H4 (cell line): Measurements from ENCODE around the gene MCTP1. TPM values are rescaled to one million over a fixed set of nuclear protein-coding genes. Genes with fewer than 3 reads are reported as not detected.

Source experiments
- DNase-seq: peaks from one replicate; pipeline ENCODE4 v3.0.0-alpha.2; 2015; ENCODE audit warnings: low spot score
- total RNA-seq: library from RNA; depleted of rRNA; stranded (reverse); fragments of >200 nt; shearing (Covaris generic); gene quantifications from 2 replicates; pipeline ENCODE4 v1.2.3, GENCODE V29; 2014

Gene MCTP1
- total RNA-seq, 1 experiment from 2014 or later: 6.5 TPM

DNA sequence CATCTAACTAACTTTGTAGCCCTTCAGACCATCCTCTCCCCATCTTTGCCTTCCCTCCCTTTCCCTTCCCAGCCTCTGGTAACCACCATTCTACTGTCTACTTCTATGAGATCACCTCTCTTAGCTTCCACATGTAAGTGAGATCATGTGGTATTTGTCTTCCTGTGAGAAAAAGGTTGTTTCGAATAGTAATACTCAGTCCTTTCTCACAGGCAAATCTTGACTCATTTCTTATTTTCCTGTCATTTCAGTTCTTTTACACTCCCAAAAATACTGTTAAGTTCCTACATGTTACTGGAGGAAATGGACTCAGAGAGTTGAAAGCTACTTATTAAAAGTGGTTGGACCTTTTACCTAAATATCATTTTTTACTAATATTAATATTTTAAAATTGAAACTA, 584.3 kb downstream of the MCTP1 start:
- no peak for DNase-seq

DNA sequence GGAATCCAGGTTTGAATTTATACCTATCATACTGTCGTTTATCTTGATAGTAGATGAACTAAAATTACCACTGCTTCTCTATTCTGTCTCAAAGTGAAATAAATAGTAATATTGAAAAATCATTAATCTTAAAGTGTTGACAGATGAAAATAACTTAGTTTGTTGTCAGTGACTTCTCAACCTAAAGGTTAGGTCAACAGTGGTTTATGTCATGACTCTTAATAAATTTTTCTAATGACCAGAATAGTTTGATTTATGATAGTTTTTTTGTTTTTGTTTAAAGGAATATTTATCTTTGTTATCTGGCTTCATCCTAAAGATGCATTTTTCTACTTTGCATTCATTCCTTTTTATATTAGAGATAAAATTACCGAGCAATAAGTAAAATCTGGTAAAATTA, 585.3 kb downstream of the MCTP1 start:
- DNase-seq: no peak

DNA sequence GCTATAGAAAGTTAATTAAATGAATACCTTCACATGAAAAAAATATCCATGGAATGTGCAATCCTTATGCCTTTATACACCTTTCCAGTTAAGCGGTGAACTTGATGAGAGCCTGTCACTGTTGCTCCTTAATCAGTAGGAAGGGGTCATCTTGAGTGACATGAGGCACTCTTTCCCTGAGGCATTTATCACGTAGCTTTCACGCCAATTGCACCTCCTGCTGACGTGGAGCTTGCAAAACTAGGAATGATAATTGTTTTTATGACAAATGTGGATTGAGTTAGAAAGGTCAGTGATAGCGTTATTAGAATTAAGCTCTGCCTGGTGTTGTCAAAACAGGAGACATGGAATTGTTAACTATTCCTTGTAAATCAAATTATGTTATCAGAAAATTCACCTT, 586.7 kb downstream of the MCTP1 start:
- no peak for DNase-seq

DNA sequence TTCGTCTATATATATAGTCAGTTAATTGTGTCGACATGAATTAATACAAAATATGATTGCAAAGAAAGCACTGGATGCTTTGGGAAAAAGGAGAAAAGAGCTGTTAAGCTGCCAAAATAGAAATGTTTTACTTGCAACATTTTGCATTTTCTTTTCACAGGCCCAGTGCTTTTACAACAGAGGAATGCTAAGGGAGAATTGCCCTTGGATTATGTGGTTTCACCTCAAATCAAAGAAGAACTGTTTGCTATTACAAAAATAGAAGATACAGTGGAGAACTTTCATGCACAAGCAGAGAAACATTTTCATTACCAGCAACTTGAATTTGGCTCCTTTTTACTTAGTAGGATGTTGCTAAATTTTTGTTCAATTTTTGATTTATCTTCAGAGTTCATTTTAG, 590.2 kb downstream of the MCTP1 start:
- DNase-seq: no peak

DNA sequence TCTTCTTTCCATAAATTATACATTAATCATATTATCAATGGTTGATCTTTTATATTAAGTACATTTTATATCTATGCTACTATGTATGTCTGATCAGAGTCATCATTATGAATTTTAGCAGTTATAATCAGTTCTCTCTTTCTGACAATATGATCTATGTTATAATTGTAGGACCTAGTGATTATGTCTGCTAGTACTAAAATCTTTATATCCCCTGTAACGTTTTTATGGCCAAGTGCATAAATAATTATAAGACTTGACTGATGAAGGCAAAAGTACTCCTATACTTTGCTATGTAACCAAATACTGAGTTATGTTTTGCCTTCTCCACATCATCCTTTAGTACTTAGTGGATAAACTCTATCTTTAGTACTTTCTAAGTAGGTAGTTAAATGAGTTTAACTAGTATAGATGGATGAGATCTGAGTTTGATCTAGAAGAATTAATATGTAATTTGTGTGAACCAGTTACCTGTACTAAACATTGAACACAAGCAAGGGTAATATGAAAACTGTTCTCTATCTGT, 591.0 kb downstream of the MCTP1 start:
- DNase-seq: no peak

DNA sequence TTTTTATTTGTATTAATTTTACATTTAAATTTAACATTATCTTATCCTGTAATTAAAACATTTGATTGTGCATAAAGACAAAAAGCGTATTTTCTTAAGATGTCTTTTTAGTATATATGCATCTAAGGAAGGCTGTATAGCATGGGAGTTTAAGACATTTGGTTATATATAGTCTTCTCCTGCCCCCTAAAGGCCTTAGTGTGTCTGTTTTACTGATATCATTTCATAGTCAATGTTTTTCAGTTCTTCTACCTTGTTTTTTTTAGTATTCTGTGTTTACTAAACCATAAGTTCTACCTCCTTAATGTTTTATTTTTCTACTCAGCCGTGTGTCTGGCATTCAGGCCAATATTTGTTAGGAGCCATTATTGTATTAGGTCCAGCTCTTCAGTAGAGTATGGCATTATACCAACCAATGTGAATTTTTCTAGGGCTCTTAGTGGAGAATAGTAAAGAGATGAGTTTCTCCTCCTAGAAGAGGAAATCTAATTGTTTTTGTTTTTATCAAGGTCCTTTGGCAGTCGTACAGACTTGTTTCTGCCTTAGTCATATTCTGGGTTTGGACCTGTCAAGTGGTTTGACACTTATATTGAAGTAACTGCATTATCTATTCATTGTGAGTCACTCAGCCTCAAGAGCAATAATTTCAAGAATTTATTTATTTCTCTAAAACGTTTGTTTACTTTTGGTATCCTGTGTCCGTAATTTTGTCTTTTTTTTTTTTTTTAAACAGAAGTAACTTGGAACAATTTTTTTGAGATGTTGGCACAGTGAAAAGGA, 591.7 kb downstream of the MCTP1 start:
- peak; percentile 22 for DNase-seq

DNA sequence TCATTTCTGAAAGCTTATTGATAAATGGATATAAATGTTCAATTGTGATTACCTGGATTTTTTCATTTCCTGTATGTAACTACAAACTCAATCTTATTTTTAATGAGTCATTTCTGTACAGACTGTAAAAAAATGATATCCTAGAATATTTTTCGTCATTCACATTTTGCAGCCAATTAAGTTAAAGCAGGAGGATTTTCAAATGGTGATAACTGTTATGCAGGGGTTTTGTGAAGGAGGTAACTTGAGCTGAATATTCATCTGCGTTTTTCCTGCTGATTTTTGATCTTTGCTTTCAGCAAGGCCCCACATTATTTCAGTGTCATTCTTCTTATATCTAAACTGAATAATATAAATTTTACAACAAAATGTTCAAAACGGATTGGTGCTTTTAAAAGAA, 592.3 kb downstream of the MCTP1 start:
- no peak for DNase-seq

DNA sequence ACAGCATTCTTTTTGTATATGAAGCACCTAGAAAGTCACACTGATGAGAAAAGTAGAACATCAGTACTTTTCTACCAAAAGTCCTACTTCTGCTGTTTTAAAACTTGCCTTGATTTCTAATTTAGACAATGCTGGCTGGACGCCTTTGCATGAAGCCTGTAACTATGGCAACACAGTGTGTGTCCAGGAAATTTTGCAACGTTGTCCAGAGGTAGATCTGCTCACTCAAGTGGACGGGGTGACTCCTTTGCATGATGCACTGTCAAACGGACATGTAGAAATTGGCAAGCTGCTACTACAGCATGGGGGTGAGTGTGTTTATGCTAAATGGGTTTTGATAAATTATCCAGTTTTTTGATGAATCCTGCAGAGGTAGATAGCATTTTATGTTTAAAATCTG, 592.9 kb downstream of the MCTP1 start:
- DNase-seq: no peak

DNA sequence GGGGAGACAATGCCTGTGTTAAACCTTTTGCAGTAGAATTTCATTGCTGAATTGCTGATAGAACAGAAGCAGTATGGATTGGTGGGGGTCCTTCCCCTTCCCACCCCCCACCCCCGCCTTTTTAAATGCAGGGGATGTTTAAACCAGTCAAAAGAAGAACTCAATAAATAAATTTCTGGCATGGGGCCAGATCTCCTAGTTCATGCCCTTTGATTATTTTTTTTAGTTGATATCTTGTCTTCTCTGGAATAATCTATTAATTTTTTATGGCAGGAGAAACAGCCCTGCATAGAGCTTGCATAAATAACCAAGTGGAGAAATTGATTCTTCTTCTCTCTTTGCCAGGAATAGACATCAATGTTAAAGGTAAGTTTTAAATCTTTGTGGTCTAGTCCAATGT, 593.6 kb downstream of the MCTP1 start:
- no peak for DNase-seq

DNA sequence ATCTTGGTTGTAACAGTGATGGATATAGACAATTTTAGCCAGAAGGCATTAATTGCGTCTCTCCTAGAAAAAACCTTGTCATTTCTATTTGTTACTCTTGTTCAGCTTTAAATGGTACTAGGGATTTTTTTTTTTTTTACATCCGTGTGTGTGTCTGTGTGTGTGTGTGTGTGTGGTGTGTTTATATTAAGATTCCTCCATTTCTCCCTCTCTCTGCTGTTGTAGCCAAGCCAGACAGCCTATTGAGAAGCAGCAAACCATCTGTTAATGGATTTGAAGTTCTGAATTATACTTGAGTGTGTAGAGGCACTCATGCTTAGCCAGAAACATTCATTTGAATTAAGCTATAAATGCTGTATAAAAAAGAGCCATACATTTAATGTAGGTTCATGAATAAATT, 594.1 kb downstream of the MCTP1 start:
- no peak for DNase-seq

DNA sequence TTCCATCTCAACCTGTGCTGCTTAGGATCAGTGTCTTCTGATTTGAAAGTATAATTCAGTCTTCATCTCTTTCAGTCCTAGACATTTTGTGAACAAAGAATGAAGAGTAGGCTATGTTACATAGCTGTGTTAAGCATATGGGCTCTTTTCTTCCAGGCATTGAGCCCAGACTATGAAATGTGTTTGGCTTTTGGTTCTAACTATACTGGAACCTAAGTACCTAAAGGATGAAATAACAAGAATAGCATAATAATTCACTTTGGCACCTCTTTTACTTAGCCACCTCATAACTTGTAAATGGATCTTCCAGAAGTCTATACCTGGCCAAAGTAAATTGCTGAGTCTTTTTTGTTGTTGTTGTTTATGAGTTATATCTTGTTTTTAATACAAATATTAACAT, 595.0 kb downstream of the MCTP1 start:
- no peak for DNase-seq

DNA sequence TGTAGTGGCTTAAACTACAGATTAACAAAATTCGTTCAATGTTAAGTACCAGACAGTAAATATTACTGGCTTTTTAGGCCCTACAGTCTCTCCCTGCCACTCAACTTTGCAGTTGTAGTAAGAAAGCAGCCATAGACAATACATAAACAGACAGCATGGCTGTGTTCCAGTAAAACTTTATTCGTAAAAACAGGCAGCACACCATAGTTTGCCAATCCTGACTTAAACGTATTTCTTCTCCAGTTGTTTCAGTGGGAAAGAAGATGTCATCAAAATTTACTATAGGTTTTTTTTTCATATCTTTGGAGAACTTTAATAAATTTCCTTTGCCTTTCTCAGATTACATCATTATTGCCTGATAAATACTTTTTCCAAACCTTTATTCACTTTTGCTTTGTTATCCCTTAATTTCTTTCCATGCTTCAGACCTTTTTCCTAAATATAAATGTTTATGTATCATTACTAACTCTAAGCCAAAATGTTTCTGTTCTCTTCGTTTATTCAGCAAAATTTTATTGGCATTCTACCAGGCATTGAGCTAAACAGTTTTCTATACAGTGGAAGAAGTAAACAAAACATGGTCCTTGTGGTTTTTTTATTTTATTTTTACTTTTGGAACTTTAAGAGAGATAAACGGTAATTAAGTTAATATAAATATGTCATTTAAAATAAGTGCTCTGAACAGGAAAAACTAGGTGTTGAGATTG, 601.9 kb downstream of the MCTP1 start:
- no peak for DNase-seq

DNA sequence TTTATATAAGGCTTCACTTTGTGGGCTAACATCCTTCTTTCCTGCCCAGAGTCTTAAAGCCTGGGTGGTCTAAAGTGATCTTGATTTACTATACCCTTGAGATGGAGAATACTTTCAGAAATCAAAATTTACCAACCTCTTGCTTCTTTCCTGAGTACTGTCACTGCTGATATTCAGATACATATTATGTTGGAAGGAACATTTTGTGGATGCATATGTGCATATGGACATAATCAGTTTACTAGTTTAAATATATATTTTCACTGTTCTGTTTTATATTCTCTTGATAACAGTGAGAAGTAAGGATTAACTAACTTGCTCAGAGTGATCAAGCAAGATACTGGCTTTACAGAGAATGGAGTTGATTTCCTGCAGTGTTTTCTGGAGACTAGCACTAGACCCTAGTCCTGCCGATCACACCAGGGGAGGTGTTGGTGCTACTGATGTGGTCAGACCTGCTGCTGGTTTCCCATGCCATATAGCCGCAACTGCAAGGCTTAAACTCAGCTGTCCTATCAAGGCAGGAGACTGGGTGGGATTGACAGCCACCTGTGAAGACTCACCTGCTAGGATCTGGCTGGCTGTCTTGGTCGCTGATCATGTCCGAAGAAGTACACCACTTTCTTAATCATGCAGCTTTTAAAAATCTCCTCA, 608.8 kb downstream of the MCTP1 start:
- DNase-seq: no peak

DNA sequence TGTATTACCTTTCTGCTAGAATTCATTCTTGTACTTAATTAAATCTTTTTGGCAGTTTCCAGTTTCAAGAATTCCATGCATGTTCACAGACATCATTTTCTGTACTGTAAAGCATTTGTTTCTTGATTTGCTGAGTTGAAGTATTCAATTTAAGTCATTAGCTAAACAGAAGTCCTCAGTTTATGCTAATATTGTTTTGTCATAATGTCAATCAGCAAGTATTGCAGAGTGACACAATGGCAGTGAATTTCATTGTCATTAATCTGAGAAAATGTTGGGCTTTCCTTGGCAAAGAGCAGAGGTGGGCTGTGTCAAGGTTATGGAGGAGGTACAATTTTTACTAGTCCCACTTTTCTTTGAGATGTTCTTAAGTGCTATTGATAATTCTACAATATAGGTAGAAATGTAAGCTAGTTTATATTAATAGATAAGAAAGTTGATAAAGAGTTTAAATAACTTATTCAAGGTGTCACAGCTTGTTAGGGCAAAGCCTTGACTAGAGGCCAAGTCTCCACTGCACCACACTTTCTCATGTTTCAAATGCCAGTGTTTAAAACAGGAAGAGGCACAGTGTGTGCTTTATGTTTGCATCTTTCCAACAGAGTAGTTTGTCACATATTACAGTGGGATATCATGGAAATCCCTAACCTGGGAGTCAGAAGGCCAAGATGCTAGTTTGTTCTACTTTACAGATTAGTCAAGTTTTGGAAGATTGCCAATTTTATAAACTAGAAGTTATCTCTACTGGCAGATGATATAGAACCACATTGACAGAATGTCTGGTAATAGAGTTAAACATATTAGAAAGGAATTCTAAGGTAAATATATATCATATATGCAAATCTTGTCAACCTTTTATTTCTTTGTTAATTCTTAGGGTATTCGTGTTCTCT, 610.2 kb downstream of the MCTP1 start:
- no peak for DNase-seq

DNA sequence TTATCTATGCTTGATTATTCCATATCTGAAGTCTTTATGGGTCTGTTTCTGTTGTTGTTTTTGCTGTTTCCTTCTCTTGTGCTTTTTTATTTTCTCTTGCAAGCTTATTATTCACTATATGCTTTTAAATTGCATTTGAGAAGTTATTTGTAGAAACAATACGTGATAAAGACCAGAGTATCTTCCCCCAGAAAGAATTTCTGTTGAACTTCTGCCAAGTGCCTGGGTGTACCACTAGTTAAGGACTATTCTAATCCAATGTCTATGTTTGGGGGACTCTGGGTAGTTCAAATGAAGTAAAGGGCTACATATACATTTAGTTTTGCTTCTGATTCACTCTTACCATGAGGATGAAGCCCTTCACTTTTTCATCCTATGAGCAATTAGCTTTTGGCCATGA, 612.1 kb downstream of the MCTP1 start:
- DNase-seq: no peak

DNA sequence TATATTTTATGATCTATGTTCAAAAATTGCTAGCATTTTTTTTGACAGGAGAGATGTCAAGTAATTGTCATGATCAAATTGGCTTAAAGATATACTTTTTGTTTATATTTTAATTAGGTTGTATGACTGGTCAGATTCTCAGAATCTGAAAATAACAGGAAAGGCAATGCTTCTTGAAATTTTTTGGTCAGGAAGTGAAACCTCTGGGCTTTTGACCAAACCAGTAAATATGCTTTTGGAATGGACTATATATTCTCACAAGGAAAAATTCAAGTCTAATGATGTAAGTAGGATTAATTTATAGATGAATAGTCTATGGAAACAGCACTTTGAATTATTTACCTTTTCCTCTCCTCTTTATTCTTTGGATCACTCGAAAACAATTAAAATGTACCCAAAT, 614.2 kb downstream of the MCTP1 start:
- no peak for DNase-seq

DNA sequence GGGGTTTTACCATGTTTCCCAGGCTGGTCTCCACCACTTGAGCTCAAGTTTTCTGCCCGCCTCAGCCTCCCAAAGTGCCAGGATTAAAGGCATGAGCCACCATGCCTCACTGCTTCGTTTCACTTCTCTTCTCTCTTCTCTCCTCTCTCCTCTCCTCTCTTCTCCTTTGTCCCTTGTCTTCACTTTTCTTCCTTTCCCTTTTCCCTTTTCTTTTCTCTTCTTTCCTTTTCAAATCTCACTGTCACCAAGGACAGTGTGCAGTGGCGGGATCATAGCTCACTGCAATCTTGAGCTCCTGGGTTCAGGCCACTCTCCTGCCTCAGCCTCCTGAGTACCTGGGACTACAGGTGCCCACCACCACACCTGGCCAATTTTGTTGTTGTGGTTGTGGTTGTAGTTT, 617.0 kb downstream of the MCTP1 start:
- no peak for DNase-seq

DNA sequence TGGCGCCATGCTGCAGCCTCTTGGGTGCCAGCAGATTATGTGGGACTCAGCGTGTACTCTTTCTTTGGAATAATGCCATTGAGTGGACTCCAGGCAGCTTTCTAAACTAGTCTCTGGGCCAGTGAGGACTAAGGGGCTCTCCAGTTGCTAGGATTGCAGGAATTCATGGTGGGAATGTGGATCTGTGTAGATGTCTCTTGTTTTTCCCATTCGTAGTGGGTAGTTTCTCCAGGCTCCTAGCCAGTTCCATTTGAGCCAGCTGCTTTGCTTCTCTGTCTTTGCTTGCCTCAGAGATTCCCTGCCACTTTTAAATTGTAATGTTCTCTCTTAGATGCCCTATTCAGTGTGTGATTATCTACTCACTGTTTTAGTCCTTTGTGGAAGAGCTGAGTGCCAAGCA, 623.8 kb downstream of the MCTP1 start:
- no peak for DNase-seq

DNA sequence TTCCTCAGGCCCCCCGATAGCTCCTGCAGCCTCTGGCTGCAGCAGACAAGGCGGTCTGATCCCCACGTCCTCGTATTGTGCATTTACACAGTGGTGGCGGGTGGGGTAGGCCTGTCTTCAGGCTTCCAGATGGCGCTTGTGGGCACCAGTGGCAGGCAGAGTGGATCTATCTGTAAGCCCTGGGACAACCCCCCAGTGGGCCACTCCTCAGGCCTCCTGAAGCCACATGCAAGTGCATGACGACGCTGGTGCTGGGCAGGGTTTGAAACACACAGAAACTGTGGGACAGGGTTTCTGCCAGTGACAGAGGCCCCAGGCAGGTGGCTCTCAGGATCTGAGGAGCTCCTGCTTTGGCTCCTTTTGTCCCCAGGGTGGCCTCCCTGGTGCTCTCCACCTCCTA, 624.4 kb downstream of the MCTP1 start:
- DNase-seq: no peak

DNA sequence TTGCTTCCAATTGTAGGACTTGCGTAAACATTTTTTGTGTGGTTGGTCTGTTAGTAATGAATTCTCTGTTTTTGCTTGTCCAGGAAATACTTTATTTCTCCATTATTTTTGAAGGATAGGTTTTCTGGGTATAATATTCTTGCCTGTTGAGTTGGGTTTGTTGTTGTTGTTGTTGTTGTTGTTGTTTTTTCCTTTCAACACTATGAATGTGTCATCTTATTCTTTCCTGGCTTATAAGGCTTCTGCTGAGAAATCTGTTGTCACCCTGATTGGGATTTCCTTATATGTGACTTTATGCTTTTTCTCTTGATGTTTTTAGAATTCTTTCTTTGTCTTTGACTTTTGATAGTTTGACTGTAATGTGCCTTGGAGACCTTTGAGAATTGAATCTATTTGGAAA, 626.6 kb downstream of the MCTP1 start:
- DNase-seq: no peak
